ENCODE data around the gene ALK. TPM values are rescaled to one million over a fixed set of nuclear protein-coding genes. Genes with fewer than 3 reads are reported as not detected.

ALK gene
- total RNA-seq, 2 experiments from 2014 or later, result not detected

GRCh38 chr2:29578084-29578598 is 343.2 kb downstream of the ALK start:
- Mint-ChIP-seq H3K27ac (no peak overlapping the region), H3K4me3 (no peak overlapping the region), H3K9me3 (ENCODE audit: low read depth) (no peaks in the 10 kb centered on the region), H3K27me3 (peaks cover 6% of the 10 kb centered on the region), H3K36me3 (no peaks in the 10 kb centered on the region), H3K4me1 (no peaks in the 10 kb centered on the region)
- CTCF ChIA-PET, result no interaction called here
- DNase-seq (no peak), ATAC-seq (no peak)

DNA sequence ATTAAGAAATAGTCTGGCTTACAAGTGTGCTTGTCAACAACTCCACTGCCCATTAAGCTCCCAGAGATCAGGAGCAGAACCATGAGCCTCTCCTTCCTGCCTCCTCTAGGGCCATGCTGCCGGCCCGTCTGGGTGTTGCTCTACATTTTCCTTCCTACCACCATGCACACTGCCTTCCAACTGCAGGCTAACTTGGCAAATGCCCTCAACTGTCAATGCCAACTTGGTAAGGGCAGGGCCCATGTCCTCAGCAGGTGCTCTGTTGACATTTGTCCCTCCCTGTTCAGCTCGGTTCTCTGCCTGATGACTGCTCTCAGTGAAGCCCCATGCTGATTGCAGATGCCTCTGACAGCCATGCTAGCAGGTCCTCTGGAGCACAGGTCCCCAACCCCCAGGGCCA is 345.2 kb downstream of the ALK start:
- Mint-ChIP-seq H3K27ac (no peak overlapping the region), H3K36me3 (no peaks in the 10 kb centered on the region), H3K9me3 (ENCODE audit: low read depth) (no peaks in the 10 kb centered on the region), H3K4me1 (no peaks in the 10 kb centered on the region), H3K4me3 (no peak overlapping the region), H3K27me3 (peaks cover 6% of the 10 kb centered on the region)
- ATAC-seq (no peak), DNase-seq (no peak)
- CTCF ChIA-PET, result no interaction called here

DNA sequence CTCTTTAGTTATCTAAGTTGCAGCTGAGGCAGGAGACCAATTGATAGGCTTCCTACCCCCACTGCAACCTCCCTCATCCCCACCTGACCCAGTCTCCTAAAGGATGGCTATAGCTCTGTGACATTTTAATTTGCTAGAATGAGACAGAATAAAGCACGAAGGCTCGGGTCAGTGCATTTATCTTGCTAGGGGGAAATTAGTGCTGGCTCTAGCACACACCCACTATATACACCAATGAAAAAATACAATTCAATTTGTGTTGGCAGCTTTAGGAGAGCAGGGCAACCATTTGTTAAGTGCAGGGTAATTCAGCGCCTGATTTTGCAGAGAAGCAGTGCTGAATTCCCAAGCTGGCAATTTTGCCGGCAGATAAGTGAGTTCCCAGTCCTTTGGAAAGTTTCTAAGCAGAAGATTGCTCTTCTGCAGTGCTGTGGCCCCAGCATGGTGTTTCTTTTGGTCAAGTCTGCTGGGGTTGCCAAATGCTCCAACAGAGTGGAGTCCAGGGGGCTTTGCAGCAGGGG is 346.0 kb downstream of the ALK start:
- Mint-ChIP-seq H3K4me3 (no peak overlapping the region), H3K36me3 (no peaks in the 10 kb centered on the region), H3K4me1 (no peaks in the 10 kb centered on the region), H3K9me3 (ENCODE audit: low read depth) (no peaks in the 10 kb centered on the region), H3K27me3 (peaks cover 8% of the 10 kb centered on the region), H3K27ac (no peak overlapping the region)
- CTCF ChIA-PET, result no interaction called here
- no peak for DNase-seq
- ATAC-seq, result no peak

DNA sequence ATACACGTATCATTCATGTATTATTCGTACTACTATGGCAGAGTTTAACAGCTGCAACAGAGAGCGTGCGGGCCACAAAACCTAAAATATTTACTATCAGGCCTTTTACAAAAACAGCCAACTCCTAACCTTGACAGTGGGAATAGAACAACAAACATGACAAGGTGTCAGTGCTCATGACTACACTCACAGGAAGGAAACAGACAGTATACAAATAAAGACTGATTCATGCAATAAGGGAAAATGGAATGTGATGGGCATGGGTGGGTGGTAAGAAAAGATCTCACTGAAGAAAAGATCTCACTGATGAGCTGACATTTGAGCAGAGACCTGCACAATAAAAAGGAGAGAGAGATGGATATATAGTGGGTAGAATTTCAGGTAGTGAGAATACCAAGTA is 347.8 kb downstream of the ALK start:
- no peak for DNase-seq
- Mint-ChIP-seq H3K27ac (no peak overlapping the region), H3K9me3 (ENCODE audit: low read depth) (no peaks in the 10 kb centered on the region)

GRCh38 chr2:29573147-29573546 is 348.2 kb downstream of the ALK start:
- Mint-ChIP-seq H3K9me3 (ENCODE audit: low read depth) (no peaks in the 10 kb centered on the region), H3K36me3 (no peaks in the 10 kb centered on the region), H3K27ac (no peak overlapping the region), H3K4me1 (no peaks in the 10 kb centered on the region), H3K4me3 (no peak overlapping the region), H3K27me3 (peaks cover 9% of the 10 kb centered on the region)
- CTCF ChIA-PET, result no interaction called here
- DNase-seq (no peak), ATAC-seq (no peak)

More for the DNA sequence above, 347.8 kb downstream of the ALK start:
- CTCF ChIA-PET, result no interaction called here
- Mint-ChIP-seq H3K4me3 (no peak overlapping the region), H3K36me3 (no peaks in the 10 kb centered on the region), H3K4me1 (no peaks in the 10 kb centered on the region), H3K27me3 (peaks cover 6% of the 10 kb centered on the region)
- ATAC-seq, result no peak

DNA sequence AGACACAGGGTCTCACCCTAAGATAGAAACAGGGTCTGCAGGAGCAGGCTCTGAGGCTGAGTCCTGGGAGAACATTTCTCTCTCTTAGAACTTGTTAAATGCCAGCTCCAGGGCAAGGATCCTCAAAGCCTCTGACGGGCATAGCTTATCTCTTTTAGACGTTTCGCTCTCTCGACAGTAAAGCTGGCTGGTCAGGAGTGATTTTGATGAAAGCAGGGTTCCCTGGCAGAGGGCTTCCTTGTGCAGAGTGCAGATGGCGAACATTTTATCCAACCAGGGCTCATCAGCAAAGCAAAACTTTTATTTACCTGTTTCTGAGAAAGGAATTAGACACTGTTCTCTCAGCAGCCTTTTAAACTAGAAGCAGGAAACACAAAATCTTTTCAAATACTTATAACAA is 350.8 kb downstream of the ALK start:
- Mint-ChIP-seq H3K9me3 (ENCODE audit: low read depth) (no peaks in the 10 kb centered on the region), H3K36me3 (no peaks in the 10 kb centered on the region), H3K27me3 (peaks cover 13% of the 10 kb centered on the region), H3K4me1 (no peaks in the 10 kb centered on the region), H3K4me3 (no peak overlapping the region), H3K27ac (no peak overlapping the region)
- CTCF ChIA-PET, result no interaction called here
- DNase-seq (no peak), ATAC-seq (no peak)

DNA sequence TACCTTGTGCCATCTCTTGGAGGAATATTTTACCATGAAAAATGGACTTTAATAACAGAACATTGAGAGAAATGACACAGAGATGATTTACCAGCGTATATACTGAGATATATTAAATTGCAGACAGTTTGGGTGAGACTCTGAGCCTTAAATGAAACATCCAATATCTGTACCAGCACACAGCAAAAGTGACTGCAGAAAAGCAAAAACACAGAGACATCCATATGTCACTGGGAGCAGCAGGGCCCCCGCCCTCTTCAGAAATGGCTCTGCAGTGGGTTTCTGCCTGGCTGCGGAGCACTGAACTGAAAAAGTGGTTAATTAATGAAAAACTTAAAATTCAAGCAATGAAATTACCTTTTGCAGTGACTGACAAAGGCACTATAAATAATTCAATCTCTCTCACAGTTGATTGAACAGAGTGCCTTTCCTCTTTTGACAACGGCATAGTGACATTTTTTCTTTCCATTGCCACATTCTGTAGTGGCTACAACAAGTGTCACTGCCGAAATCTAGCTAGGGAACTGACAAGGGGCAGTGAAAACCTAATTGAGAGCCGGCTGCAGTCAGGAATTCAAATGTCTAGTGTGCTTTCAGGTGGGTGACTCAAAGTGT is 353.4 kb downstream of the ALK start:
- no peaks in the 10 kb centered on the region for H3K4me1 Mint-ChIP-seq
- H3K9me3 Mint-ChIP-seq (ENCODE audit: low read depth), result no peaks in the 10 kb centered on the region
- no peak overlapping the region for H3K4me3 Mint-ChIP-seq
- CTCF ChIA-PET, result no interaction called here
- peaks cover 13% of the 10 kb centered on the region for H3K27me3 Mint-ChIP-seq
- H3K27ac Mint-ChIP-seq, result no peak overlapping the region
- ATAC-seq (no peak), DNase-seq (no peak)
- H3K36me3 Mint-ChIP-seq, result no peaks in the 10 kb centered on the region

DNA sequence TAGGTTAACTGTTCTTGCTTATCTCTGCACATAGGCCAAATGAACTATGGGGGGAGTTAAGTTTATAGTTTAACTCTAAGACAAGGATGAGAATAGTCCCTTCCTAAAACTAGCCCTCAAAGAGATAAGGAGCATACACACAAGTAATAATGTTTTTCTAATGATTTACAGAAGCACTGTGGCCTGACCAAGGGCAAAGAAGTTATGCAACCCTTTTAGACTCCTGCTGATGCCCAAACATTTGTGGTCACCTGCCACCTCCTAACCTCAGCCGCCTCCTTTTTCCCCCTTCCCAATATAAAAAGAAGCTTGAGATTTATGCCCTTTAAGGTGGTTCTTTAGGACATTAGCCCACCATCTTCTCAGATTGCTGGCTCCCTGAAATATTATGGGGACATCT is 357.7 kb downstream of the ALK start:
- Mint-ChIP-seq H3K27me3 (peaks cover 9% of the 10 kb centered on the region), H3K36me3 (no peaks in the 10 kb centered on the region)

DNA sequence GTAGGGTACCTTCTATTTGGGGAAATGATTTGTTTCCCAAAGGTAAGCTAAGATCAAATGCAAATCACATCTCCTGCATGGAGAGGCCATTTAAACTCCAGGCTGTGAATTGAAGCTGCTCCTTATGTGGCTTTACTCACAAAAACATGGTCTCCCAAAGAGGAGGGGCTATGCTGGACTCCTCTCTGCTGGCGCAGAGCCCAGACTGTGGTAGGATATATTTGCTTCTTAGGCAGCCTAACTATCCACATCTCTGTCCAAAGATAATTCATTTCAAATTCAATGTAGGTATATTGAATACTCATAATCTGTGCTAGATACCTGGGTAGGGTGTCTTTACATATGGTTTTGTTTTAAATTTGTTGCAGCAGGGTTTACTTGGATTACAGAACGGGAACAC is 358.5 kb downstream of the ALK start:
- no peak overlapping the region for H3K27ac Mint-ChIP-seq
- no peak for DNase-seq
- H3K4me1 Mint-ChIP-seq, result no peaks in the 10 kb centered on the region
- no peaks in the 10 kb centered on the region for H3K36me3 Mint-ChIP-seq
- CTCF ChIA-PET, result no interaction called here
- no peak for ATAC-seq
- no peak overlapping the region for H3K4me3 Mint-ChIP-seq
- peaks cover 5% of the 10 kb centered on the region for H3K27me3 Mint-ChIP-seq
- no peaks in the 10 kb centered on the region for H3K9me3 Mint-ChIP-seq (ENCODE audit: low read depth)

More for the DNA sequence above, 357.7 kb downstream of the ALK start:
- H3K9me3 Mint-ChIP-seq (ENCODE audit: low read depth), result no peaks in the 10 kb centered on the region
- no peaks in the 10 kb centered on the region for H3K4me1 Mint-ChIP-seq
- no peak for ATAC-seq
- no peak overlapping the region for H3K27ac Mint-ChIP-seq
- CTCF ChIA-PET, result no interaction called here
- no peak for DNase-seq
- H3K4me3 Mint-ChIP-seq, result no peak overlapping the region

- Mint-ChIP-seq H3K4me3 (no peak overlapping the region), H3K27ac (no peak overlapping the region), H3K4me1 (no peaks in the 10 kb centered on the region), H3K9me3 (ENCODE audit: low read depth) (no peaks in the 10 kb centered on the region), H3K36me3 (no peaks in the 10 kb centered on the region), H3K27me3 (peaks cover 5% of the 10 kb centered on the region)
- ATAC-seq (no peak), DNase-seq (no peak)
- CTCF ChIA-PET, result no interaction called here
Measured at GRCh38 chr2:29562319-29562718, 359.1 kb downstream of the ALK start.

- Mint-ChIP-seq H3K27ac (no peak overlapping the region), H3K9me3 (ENCODE audit: low read depth) (no peaks in the 10 kb centered on the region), H3K27me3 (peaks cover 7% of the 10 kb centered on the region), H3K4me3 (no peak overlapping the region), H3K4me1 (no peaks in the 10 kb centered on the region), H3K36me3 (no peaks in the 10 kb centered on the region)
- DNase-seq, result no peak
- ATAC-seq, result no peak
- CTCF ChIA-PET, result no interaction called here
Measured at GRCh38 chr2:29561628-29562027, 359.8 kb downstream of the ALK start.

- H3K4me3 Mint-ChIP-seq, result no peak overlapping the region
- CTCF ChIA-PET, result no interaction called here
Measured at GRCh38 chr2:29561181-29561580, 360.2 kb downstream of the ALK start.

GRCh38 chr2:29560566-29560965 is 360.8 kb downstream of the ALK start:
- peaks cover 10% of the 10 kb centered on the region for H3K27me3 Mint-ChIP-seq
- H3K4me3 Mint-ChIP-seq, result no peak overlapping the region
- CTCF ChIA-PET, result no interaction called here
- DNase-seq (no peak), ATAC-seq (no peak)
- no peaks in the 10 kb centered on the region for H3K36me3 Mint-ChIP-seq
- H3K9me3 Mint-ChIP-seq (ENCODE audit: low read depth), result no peaks in the 10 kb centered on the region
- no peak overlapping the region for H3K27ac Mint-ChIP-seq
- H3K4me1 Mint-ChIP-seq, result no peaks in the 10 kb centered on the region

More at GRCh38 chr2:29561181-29561580, 360.2 kb downstream of the ALK start:
- Mint-ChIP-seq H3K27ac (no peak overlapping the region), H3K9me3 (ENCODE audit: low read depth) (no peaks in the 10 kb centered on the region), H3K36me3 (no peaks in the 10 kb centered on the region), H3K27me3 (peaks cover 9% of the 10 kb centered on the region), H3K4me1 (no peaks in the 10 kb centered on the region)
- ATAC-seq (no peak), DNase-seq (no peak)

GRCh38 chr2:29560030-29560429 is 361.4 kb downstream of the ALK start:
- Mint-ChIP-seq H3K4me3 (no peak overlapping the region), H3K4me1 (no peaks in the 10 kb centered on the region), H3K36me3 (no peaks in the 10 kb centered on the region), H3K9me3 (ENCODE audit: low read depth) (no peaks in the 10 kb centered on the region), H3K27ac (no peak overlapping the region), H3K27me3 (peaks cover 13% of the 10 kb centered on the region)
- no peak for ATAC-seq
- DNase-seq, result no peak
- CTCF ChIA-PET, result no interaction called here

DNA sequence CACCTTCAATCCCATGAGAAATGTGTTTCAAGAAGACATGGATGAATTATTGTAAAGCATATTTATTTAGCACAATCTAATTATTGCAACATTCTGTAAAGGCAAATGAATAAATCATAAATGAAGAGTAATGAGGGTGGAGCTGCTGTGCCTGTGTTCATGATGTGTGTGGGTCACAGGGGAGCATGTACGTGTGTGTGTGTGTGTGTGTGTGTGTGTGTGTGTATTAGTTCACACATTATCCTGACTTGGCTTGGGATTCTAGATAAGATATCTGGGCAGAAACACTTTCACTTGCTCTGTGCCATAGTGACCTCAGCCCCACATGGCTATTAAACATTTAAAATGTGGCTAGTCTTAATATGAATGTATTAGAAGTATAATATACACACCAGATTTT is 361.8 kb downstream of the ALK start:
- ATAC-seq (no peak), DNase-seq (no peak)
- Mint-ChIP-seq H3K27me3 (peaks cover 14% of the 10 kb centered on the region), H3K36me3 (no peaks in the 10 kb centered on the region), H3K9me3 (ENCODE audit: low read depth) (no peaks in the 10 kb centered on the region), H3K4me3 (no peak overlapping the region), H3K27ac (no peak overlapping the region), H3K4me1 (no peaks in the 10 kb centered on the region)
- CTCF ChIA-PET, result no interaction called here

Data from activated CD8-positive, alpha-beta memory T cell treated with anti-CD3 and anti-CD28 coated beads, Interleukin-2, amount 10 ng/mL, durations not matched to agents 7 days and 5 days (primary cell).